ENCODE results near the gene CELA1.

The CELA1 gene

DNA sequence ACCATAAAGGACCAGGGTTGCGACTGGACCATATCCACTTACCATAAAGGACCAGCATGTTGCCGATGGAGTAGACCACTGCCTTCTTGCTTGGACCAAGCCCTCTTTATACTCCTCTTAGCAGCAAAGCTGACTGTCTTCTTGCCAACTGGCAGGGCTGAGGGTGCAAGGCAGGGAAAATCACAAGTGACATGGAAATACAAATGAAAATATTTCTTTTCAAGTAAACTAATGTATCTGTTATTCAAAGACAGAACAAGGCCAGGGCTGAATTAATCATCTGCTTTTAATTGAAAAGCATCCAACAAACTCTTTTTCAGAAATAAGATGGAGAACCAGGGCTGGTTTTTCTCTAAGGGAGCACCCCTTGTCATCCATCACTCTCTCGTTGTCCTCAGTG is at the start of gene CELA1:
Gene CELA1 (minus strand): TSS at position 99 of the 400 bp plus-strand sequence. CDS start 41 bp downstream, at position 58.
- Mint-ChIP-seq H3K36me3 (ENCODE audit: low read depth) (no peaks in the 10 kb centered on the region), H3K4me1 (ENCODE audit: low read depth) (peaks cover 32% of the 10 kb centered on the region), H3K27me3 (no peaks in the 10 kb centered on the region), H3K27ac (peak within 1 kb of the TSS; percentile 3), H3K4me3 (no peak within 1 kb of the TSS), H3K9me3 (no peaks in the 10 kb centered on the region)

GRCh38 chr12:51395283-51396230 is 49.1 kb upstream of the CELA1 start:
- no peaks in the 10 kb centered on the region for H3K27me3 Mint-ChIP-seq
- H3K4me3 Mint-ChIP-seq: peak overlapping the region; percentile 83
- peak overlapping the region; percentile 82 for H3K27ac Mint-ChIP-seq
- no peaks in the 10 kb centered on the region for H3K9me3 Mint-ChIP-seq
- H3K4me1 Mint-ChIP-seq (ENCODE audit: low read depth): peaks cover 54% of the 10 kb centered on the region
- no peaks in the 10 kb centered on the region for H3K36me3 Mint-ChIP-seq (ENCODE audit: low read depth)

DNA sequence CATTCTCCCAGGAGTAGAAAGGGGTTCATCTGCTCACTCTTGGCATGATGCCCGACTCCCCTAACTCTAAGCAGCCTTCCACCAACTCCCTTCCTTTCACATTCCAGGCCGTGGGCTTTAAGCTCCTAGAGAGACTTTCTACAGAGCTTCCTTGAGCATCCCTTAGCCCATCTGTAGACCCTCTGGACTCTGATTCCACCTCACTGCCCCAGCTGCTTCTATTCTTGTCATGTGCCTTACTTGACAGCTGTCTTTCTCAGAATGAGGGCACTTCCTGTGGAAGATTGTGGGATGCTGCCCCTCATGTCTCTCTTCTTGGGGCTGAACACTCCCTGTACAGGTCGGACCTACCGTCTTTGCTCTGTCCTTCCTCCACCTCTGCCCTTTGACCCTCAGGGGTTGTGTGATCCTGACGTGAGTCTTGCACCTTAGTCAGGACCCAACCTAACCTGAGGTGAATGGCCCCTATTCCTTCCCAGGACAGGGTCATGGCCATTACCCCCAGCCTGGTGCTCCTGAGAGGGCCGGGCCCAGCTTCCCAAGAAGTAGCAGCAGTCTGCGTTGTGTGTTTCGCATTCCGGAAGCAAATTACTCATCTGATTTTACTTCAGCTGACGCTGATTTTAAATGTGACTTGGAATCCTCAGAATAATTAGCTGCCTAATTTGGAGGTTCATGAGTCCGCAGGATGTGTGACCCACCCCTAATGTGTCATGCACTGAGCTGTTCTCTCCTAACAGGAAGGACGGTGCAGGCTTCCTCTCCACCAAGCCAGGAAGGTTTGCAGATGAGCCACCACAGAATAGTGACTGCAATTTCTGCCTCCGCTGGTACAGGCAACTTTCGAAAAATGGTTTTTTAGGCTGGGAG is 47.4 kb upstream of the CELA1 start:
- Mint-ChIP-seq H3K27ac (peak overlapping the region; percentile 90), H3K27me3 (no peaks in the 10 kb centered on the region), H3K4me1 (ENCODE audit: low read depth) (peaks cover 71% of the 10 kb centered on the region), H3K9me3 (no peaks in the 10 kb centered on the region), H3K36me3 (ENCODE audit: low read depth) (no peaks in the 10 kb centered on the region), H3K4me3 (peak overlapping the region; percentile 83)

GRCh38 chr12:51392556-51393237 is 46.2 kb upstream of the CELA1 start:
- H3K9me3 Mint-ChIP-seq: no peaks in the 10 kb centered on the region
- peak overlapping the region; percentile 81 for H3K27ac Mint-ChIP-seq
- H3K4me3 Mint-ChIP-seq: peak overlapping the region; percentile 83
- peaks cover 78% of the 10 kb centered on the region for H3K4me1 Mint-ChIP-seq (ENCODE audit: low read depth)
- H3K27me3 Mint-ChIP-seq: no peaks in the 10 kb centered on the region
- H3K36me3 Mint-ChIP-seq (ENCODE audit: low read depth): no peaks in the 10 kb centered on the region

GRCh38 chr12:51391283-51392123 is 45.0 kb upstream of the CELA1 start, which contains the start of gene GALNT6:
Gene GALNT6 (minus strand): TSS chr12:51391406. CDS start chr12:51379781, 11,625 bp downstream.
- H3K4me3 Mint-ChIP-seq: peak within 1 kb of the TSS; percentile 94
- no peaks in the 10 kb centered on the region for H3K9me3 Mint-ChIP-seq
- H3K4me1 Mint-ChIP-seq (ENCODE audit: low read depth): peaks cover 82% of the 10 kb centered on the region
- peak within 1 kb of the TSS; percentile 85 for H3K27ac Mint-ChIP-seq
- peaks cover 3% of the 10 kb centered on the region for H3K36me3 Mint-ChIP-seq (ENCODE audit: low read depth)
- no peaks in the 10 kb centered on the region for H3K27me3 Mint-ChIP-seq

DNA sequence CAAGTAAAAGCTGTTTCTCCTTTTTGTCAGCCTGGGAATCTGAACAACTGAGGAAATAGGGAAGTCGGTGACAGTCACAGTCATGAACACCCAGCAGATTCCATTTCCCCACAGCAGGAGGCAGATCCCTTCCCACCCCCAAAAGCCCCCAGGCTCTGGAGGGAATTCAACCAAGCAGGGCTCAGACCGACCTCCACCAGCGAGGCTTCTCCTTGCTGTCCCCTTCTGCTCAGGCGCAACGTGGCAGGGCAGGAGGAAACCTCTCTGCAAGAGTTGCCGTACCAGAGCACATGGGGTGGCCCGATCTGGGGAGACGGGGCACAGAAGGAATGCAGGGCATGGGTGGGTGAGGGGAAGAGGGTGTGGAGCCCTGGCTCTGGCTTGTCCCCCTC is 44.4 kb upstream of the CELA1 start:
- peaks cover 7% of the 10 kb centered on the region for H3K36me3 Mint-ChIP-seq (ENCODE audit: low read depth)
- H3K9me3 Mint-ChIP-seq: no peaks in the 10 kb centered on the region
- peaks cover 82% of the 10 kb centered on the region for H3K4me1 Mint-ChIP-seq (ENCODE audit: low read depth)
- H3K27me3 Mint-ChIP-seq: no peaks in the 10 kb centered on the region
- peak overlapping the region; percentile 85 for H3K27ac Mint-ChIP-seq
- peak overlapping the region; percentile 94 for H3K4me3 Mint-ChIP-seq

GRCh38 chr12:51390457-51390856 is 44.0 kb upstream of the CELA1 start:
- peaks cover 7% of the 10 kb centered on the region for H3K36me3 Mint-ChIP-seq (ENCODE audit: low read depth)
- peak overlapping the region; percentile 85 for H3K27ac Mint-ChIP-seq
- H3K4me3 Mint-ChIP-seq: peak overlapping the region; percentile 94
- H3K9me3 Mint-ChIP-seq: no peaks in the 10 kb centered on the region
- H3K27me3 Mint-ChIP-seq: no peaks in the 10 kb centered on the region
- H3K4me1 Mint-ChIP-seq (ENCODE audit: low read depth): peaks cover 78% of the 10 kb centered on the region

GRCh38 chr12:51389302-51389999 is 43.0 kb upstream of the CELA1 start:
- no peaks in the 10 kb centered on the region for H3K9me3 Mint-ChIP-seq
- peaks cover 68% of the 10 kb centered on the region for H3K4me1 Mint-ChIP-seq (ENCODE audit: low read depth)
- H3K36me3 Mint-ChIP-seq (ENCODE audit: low read depth): peaks cover 7% of the 10 kb centered on the region
- H3K4me3 Mint-ChIP-seq: peak overlapping the region; percentile 42
- no peaks in the 10 kb centered on the region for H3K27me3 Mint-ChIP-seq
- H3K27ac Mint-ChIP-seq: peak overlapping the region; percentile 68

DNA sequence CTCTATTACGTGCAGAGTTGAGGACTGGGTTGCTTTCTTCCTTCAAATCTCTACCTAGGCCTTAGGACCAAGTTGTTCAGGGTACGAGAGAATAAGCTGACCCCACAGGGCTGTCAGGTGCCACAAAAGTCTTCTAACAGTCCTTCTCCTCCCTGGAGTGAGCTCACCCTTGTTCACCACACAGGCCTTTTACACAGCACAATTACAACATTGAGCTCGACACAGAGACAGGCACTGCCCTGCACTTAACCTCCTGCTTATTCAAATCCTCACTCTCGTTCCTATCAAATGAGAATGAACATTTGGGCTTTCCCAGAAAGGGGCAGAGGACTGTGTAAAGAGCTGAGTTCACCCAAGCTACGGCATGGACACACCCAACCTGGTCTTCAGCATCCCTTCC is 42.4 kb upstream of the CELA1 start:
- no peak overlapping the region for H3K27ac Mint-ChIP-seq
- no peak overlapping the region for H3K4me3 Mint-ChIP-seq
- H3K36me3 Mint-ChIP-seq (ENCODE audit: low read depth): peaks cover 7% of the 10 kb centered on the region
- no peaks in the 10 kb centered on the region for H3K27me3 Mint-ChIP-seq
- H3K9me3 Mint-ChIP-seq: no peaks in the 10 kb centered on the region
- H3K4me1 Mint-ChIP-seq (ENCODE audit: low read depth): peaks cover 66% of the 10 kb centered on the region

DNA sequence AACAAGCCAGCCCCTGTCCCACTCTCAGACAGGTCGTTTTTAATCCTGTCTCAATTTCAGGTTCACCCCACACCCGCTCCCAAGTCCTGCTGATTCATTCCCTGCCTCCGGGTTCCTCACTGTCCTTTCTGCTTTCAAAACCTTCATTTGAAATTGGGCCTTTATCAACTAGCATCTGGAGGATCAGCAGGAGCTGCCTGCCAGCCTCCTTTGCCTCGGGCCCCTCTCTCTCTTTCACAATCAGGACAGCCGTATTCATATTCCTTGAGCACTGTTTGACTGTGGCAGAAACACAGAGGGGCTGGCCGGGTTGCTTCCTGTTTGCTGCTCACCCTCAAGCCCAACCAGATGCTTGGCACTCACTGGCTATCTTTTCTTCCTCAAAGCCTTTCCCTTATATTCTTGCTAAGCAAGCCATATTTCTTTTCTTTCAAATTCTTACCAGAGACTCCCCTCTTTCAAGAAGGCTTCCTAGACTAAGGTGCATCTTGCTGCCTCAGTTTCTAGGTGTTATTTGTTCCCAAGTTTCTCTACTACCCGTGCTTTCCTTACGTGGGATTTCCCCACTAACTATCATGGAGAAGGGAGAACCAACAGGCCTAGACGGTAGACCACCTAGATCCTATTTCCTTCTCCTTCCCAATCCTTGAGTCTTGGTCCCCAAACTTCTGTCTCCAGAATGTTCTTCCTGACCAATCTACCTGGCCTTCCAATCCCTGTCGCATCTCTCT is 41.8 kb upstream of the CELA1 start:
- Mint-ChIP-seq H3K9me3 (no peaks in the 10 kb centered on the region), H3K27ac (no peak overlapping the region), H3K36me3 (ENCODE audit: low read depth) (peaks cover 10% of the 10 kb centered on the region), H3K27me3 (no peaks in the 10 kb centered on the region), H3K4me3 (no peak overlapping the region), H3K4me1 (ENCODE audit: low read depth) (peaks cover 66% of the 10 kb centered on the region)

- H3K9me3 Mint-ChIP-seq: no peaks in the 10 kb centered on the region
- H3K4me1 Mint-ChIP-seq (ENCODE audit: low read depth): peaks cover 69% of the 10 kb centered on the region
- no peaks in the 10 kb centered on the region for H3K27me3 Mint-ChIP-seq
- H3K36me3 Mint-ChIP-seq (ENCODE audit: low read depth): peaks cover 29% of the 10 kb centered on the region
- H3K27ac Mint-ChIP-seq: no peak overlapping the region
- no peak overlapping the region for H3K4me3 Mint-ChIP-seq
These were observed 39.9 kb upstream of the CELA1 start for GRCh38 chr12:51386351-51386750.

DNA sequence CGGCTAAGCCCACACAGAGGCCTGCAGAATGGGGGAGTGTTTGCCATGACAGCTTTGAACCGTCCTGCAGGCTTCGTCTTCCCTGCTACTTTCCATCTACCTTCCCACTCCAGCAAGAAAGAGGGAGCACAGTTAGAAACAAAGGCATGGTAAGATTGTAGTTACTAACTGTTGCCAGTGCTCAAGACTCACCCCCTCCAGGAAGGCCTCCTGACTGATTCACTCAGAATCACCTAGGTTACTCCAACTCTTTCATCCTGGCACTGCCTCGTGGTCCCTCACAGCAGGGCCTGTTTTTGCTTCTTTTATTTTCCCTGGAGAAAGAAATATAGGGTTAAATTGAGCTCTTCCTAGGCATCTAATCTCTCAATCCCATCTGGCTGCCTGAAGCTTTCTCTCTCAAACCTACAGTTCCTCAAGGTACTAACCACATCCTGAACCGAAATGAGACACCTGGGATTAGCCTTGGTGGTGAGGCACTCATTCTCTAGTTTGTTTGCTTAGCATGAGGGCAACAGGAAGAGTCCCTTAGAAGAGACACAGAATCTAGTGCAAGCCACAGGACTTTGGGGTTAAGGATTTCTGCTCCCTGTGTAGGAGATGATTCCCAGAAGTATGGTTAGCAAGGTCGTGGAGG is 36.9 kb upstream of the CELA1 start:
- no peaks in the 10 kb centered on the region for H3K9me3 Mint-ChIP-seq
- no peak overlapping the region for H3K27ac Mint-ChIP-seq
- no peak overlapping the region for H3K4me3 Mint-ChIP-seq
- H3K36me3 Mint-ChIP-seq (ENCODE audit: low read depth): peaks cover 57% of the 10 kb centered on the region
- no peaks in the 10 kb centered on the region for H3K27me3 Mint-ChIP-seq
- peaks cover 41% of the 10 kb centered on the region for H3K4me1 Mint-ChIP-seq (ENCODE audit: low read depth)
